Measurements from ENCODE around the gene RSKR. TPM values are rescaled to one million over a fixed set of nuclear protein-coding genes. Genes with fewer than 3 reads are reported as not detected.

The RSKR gene
- total RNA-seq, 1 donor from 2014 or later = 6.6 TPM

- no peak for TF ChIP-seq CTCF (IDR thresholded peaks at IDR 0.05; ENCODE audit: insufficient read depth, low read length, severe bottlenecking)
- no peak for DNase-seq (ENCODE audit: low read depth)
- Histone ChIP-seq H3K36me3 (ENCODE audit: control insufficient read depth, insufficient read depth, low read length) (peaks cover 6% of the 10 kb centered on the region), H3K27me3 (ENCODE audit: control insufficient read depth, insufficient read depth, low read length) (no peaks in the 10 kb centered on the region), H3K4me3 (ENCODE audit: low read depth, low read length) (no peak overlapping the region)
- FAIRE-seq = no peak
These were observed 40.0 kb downstream of the RSKR start for GRCh38 chr17:28573966-28574480.

GRCh38 chr17:28573521-28573920 is 40.5 kb downstream of the RSKR start:
- H3K36me3 ChIP-seq (ENCODE audit: control insufficient read depth, insufficient read depth, low read length) = peaks cover 6% of the 10 kb centered on the region
- DNase-seq (ENCODE audit: low read depth) (no peak), FAIRE-seq (no peak)
- H3K4me3 ChIP-seq (ENCODE audit: low read depth, low read length) = no peak overlapping the region
- TF ChIP-seq CTCF (IDR thresholded peaks at IDR 0.05; ENCODE audit: insufficient read depth, low read length, severe bottlenecking) = no peak
- no peaks in the 10 kb centered on the region for H3K27me3 ChIP-seq (ENCODE audit: control insufficient read depth, insufficient read depth, low read length)

- peaks cover 6% of the 10 kb centered on the region for H3K36me3 ChIP-seq (ENCODE audit: control insufficient read depth, insufficient read depth, low read length)
- no peak for FAIRE-seq
- no peaks in the 10 kb centered on the region for H3K27me3 ChIP-seq (ENCODE audit: control insufficient read depth, insufficient read depth, low read length)
- TF ChIP-seq CTCF (IDR thresholded peaks at IDR 0.05; ENCODE audit: insufficient read depth, low read length, severe bottlenecking) = no peak
- H3K4me3 ChIP-seq (ENCODE audit: low read depth, low read length) = no peak overlapping the region
- DNase-seq (ENCODE audit: low read depth) = no peak
These were observed 41.0 kb downstream of the RSKR start for GRCh38 chr17:28573040-28573380.

- Histone ChIP-seq H3K27me3 (ENCODE audit: control insufficient read depth, insufficient read depth, low read length) (no peaks in the 10 kb centered on the region), H3K36me3 (ENCODE audit: control insufficient read depth, insufficient read depth, low read length) (peaks cover 6% of the 10 kb centered on the region), H3K4me3 (ENCODE audit: low read depth, low read length) (no peak overlapping the region)
- DNase-seq (ENCODE audit: low read depth) = no peak
- TF ChIP-seq CTCF (IDR thresholded peaks at IDR 0.05; ENCODE audit: insufficient read depth, low read length, severe bottlenecking) = no peak
- FAIRE-seq = no peak
These were observed 41.5 kb downstream of the RSKR start for GRCh38 chr17:28572259-28573039.

GRCh38 chr17:28571361-28572122 is 42.4 kb downstream of the RSKR start, which contains the start of gene PIGS:
TSS of gene PIGS (minus strand) at chr17:28571524. CDS start at chr17:28571496, 28 bp downstream.
- FAIRE-seq (no peak), DNase-seq (ENCODE audit: low read depth) (peak; percentile 86)
- H3K36me3 ChIP-seq (ENCODE audit: control insufficient read depth, insufficient read depth, low read length) = peaks cover 6% of the 10 kb centered on the region
- no peak for TF ChIP-seq CTCF (IDR thresholded peaks at IDR 0.05; ENCODE audit: insufficient read depth, low read length, severe bottlenecking)
- peak within 1 kb of the TSS; percentile 90 for H3K4me3 ChIP-seq (ENCODE audit: low read depth, low read length)
- no peaks in the 10 kb centered on the region for H3K27me3 ChIP-seq (ENCODE audit: control insufficient read depth, insufficient read depth, low read length)
